ENCODE measurements around the gene SHFL. TPM values are rescaled to one million over a fixed set of nuclear protein-coding genes. Genes with fewer than 3 reads are reported as not detected.

Gene SHFL
- 44.6 TPM for total RNA-seq

DNA sequence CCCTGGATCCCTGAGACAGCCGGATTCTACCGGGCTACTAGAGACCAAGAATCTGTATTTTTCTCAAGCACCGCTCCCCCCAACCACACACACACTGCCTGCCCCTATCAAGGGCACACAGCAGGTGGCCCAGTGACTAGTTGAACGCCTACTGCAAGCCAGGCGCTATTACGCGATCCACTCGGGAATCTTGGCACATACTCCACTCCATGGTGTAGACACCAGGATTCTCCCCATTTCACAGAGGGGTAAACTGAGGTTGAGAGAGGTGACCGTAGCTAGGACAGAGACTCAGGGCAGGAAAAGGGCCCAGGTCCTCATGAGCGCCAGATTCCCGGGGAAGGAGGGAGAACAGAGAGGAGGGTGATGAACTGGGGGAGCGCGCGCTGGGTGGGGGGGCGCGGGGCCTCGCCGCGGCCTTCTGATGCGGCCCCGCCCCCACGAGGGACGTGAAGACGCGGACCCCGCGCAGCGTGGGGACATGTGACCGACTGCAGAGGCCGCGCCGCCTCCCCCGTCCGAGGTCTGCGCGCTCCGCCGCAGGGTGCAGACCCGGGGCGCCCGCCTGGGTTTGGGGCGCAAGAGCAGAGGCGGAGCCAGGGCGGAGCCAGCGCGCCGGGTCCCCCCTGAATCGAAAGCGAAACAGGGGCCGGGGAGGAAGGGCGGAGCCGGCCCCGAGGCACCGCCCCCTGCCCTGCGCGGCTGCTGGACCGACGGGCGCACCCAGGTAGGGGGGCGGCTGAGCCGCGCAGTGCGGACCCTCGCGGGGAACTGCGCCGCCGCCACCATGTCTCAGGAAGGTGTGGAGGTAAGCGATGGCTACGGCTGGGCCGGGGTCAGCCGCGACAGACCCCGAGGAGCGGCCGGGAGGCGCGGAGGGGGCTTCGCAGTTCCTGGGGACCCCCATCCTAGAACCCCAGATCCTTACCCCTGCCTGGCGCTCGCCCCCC lies at the start of gene SHFL:
TSS of gene SHFL (plus strand) at position 677 of the 950 bp plus-strand sequence. CDS start at position 788, 111 bp downstream.
- peak; percentile 80 for DNase-seq (ENCODE audit: low spot score)

DNA sequence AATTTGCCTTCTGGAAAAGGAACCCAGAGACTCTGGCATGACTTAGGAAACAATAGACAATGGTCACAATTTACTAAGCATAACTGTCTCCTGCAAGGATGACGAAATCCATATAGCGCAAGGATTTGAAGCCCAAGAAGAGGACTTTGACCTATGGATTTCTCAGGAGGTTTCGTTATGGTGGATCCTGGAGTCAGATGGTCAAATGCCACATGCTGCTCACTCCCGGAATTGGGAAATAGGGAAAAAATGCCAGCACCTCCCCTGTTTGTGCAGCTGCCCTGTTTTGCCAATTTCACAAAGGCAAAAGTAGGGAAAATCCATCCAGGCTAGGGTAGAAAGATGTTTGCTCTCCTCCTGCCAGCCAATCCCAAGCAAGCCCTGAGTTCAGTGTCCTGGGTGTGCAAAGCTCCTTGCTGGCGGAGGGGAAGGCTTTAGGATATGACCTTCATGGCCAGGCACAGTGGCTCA lies 49.5 kb upstream of the SHFL start:
- no peak for DNase-seq (ENCODE audit: low spot score)

DNA sequence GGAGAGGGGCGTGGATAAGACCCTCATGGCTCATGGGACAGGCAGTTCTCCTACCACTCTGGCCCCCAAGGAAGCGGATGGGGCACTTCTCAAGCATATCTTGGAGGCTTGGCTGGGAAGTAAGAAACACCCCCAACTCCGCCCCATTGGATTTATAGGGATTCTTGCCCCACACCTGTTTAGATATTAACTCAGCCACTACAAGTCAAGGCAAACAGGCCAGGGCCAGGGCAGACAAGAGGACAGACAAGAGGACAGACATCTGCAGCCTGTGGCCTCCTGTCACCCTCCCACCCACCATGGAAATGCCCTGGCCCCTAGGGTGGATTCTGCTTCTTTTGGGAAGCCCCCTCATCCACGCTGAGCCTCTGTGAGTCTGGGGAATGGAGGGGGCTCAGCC lies 48.8 kb upstream of the SHFL start:
- no peak for DNase-seq (ENCODE audit: low spot score)

DNA sequence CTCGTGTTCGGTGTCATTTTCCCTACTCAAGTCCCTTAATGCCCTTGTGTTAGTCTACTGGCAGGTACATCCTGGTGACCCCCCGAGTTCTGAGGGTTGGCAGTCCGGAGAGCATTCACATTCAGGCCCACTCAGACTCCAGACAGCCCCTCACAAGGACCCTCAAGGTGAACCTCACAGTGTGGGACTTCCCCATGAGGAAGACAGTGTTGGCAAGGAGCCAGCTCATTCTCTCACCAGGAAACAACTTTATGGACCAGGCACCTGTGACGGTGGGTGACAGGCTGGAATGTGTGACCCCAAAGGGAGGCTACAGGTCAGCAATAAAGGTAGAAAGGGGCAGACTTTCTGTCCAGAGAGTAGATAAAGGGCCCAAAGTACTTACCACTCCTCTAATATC lies 48.3 kb upstream of the SHFL start:
- no peak for DNase-seq (ENCODE audit: low spot score)

DNA sequence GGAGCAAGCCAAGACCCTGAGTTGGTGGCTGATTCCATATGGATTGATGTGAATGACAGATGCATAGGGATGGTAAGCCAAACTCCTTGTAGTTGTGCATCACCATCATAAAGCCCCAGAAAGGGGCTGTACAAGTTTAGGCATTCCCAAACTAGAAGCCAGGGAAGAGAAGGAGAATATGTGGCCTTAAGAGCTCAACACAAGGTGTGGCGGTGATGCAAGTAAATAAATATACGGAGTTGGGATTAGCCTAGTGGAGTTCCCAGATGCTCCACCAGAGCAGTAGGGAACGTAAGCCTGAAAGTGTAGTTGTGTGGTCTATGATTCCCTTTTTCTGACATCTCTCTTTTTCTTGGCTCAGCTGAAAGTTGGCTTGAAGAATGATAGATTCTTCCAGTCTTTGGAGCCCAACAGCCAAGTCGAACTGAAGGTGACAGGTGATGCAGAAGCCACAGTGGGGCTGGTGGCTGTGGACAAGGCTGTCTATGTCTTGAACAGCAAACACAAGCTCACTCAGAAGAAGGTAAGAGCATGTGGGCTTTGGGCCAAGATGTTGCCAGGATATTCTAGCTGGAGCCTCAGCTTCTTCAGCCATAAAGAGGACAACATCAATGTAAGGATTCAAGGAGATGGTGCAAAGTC lies 42.7 kb upstream of the SHFL start:
- no peak for DNase-seq (ENCODE audit: low spot score)

DNA sequence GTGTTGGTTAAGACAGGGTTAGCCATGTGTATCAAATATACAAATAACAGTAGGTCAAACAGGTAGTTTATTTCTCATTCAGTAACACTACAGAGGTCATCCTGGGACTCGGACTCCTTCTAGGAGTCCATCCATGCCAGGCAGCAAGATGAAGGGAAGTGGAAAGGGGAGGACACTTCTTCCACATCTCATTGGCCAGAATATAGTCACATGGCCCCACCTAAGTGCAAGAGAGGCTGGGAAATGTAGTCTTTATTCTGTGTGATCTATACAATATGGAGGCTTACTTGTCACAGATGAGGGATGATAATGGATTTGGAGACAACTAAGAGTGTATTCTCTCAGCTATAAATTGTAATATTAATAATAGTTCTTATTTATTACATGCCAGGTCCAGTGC lies 41.7 kb upstream of the SHFL start:
- DNase-seq (ENCODE audit: low spot score): no peak

DNA sequence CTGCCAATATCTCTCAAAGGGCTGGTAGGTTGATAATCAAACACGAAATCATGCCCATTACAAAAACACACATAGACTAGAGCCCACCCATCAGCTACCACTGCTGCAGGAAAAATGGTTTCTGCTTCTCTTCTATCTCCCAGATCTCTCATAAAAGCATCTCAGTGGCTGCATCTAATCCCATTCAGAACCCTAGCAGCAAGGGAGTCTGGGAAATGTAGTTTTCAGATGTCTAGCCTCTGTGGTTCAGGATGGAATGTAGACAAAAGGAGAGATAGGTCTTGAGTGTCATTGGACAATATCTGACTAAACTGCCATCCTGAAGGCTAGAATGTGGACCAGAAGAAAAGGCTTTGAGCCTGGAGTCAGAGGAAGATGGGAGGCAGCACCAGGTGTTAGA lies 40.7 kb upstream of the SHFL start:
- DNase-seq (ENCODE audit: low spot score): no peak

DNA sequence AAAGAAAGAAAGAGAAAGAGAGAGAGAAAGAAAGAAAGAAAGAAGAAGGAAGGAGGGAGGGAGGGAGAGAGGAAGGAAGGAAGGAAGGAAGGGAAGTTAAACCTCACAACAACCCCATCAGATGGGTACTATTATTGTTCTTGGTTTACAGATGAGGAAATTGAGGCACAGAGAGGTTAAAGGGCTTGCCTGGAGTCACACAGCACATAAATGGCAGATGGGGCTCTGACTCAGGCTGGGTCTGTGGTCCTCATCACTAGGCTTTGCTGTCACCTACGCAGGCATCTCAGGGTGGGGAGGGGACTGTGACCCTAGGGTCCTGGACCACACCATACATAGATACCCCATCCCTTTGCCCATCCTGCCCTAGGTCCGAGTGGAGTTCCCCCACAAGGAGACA lies 36.5 kb upstream of the SHFL start:
- DNase-seq (ENCODE audit: low spot score): no peak

DNA sequence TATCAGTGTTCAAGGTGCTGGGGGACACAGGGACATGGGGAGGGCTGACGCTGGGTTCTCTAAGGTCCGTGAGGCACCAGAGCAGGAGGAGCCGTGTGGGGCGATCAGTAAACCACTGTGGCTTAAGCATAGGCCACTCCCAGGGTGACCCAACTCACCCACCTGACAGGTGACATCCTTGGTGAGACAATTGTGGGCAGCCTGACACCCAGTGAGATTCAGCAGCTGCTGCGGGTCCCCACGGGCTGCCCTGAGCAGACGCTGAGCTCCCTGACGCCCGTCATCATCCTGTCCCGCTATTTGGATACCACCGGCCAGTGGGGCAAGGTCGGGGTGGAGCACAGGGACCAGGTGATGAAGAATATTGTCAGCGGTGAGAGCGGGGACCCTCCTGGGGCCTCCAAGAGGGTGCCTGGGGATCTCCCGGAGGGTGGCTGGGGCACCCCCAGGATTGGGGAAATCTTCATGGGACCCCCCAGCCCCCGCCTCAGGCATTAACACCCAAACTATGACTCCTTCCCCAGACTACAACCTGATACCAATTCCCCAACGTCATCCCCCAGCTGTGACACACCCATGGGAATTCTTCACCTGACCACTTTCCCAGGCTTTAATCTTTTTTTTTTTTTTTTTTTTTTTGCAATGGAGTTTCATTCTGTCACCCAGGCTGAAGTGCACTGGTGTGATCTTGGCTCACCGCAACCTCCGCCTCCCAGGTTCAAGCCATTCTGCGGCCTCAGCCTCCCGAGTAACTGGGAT lies 33.3 kb upstream of the SHFL start:
- DNase-seq (ENCODE audit: low spot score): no peak

DNA sequence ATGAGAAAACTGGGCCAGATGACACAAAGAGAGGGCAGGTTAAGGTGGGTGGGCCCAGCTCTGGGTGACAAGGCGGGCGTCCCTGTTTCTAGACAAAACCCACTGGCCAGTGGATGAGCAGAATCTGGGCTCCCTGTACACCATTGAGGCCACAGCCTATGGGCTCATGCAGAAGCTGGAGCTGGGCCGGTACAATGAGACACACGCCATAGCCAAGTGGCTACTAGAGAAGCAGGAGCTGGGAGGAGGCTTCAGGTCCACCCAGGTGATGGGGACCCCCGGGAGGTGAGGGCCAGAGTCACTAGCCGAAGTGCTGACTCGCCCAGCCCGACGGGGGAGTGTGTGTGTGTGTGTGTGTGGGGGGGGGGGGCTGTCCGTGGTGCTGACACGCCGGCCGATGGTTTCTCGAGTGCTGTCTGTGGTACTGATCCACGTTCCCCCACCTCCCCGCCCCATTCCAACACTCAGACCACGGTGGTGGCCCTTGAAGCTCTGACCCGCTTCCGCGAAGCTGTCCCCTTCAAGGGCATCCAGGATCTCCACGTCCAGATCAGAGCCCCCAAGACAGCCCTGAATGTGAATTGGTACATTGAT lies 24.3 kb upstream of the SHFL start:
- DNase-seq (ENCODE audit: low spot score): no peak

DNA sequence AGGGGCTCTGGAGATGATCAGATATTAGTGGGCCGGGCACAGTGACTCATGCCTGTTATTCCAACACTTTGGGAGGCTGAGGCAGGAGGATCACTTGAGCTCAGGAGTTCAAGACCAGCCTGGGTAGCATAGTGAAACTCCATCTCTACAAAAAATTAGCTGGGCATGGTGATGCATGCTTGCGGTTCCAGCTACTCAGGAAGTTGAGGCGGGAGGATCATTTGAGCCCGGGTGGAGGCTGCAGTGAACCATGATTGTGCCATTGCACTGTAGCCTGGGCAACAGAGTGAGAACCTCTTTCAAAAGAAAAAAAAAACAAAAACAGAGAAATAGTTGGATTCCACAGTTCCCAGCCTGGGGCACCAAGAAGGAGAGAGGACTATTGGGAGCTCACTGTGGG lies 17.9 kb upstream of the SHFL start:
- DNase-seq (ENCODE audit: low spot score): no peak

DNA sequence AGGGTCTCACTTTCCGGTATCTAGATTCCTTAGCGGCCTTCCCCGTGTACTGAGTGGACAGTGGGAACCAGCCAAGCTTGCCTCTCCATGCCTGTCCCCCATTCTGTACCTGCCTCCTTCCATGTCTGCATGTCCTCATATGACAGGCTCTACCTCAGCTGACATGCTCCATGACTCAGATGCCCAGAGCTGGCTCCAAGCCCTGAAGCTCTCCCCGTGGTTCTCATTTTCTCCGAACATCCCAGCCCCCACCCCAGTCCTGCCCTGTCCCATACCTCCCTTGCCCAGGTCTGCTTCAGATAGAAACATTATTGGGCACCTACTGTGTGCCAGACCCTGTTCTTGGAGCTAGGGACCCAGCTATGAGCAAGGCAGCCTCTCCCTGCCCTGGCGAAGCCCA lies 17.1 kb upstream of the SHFL start:
- DNase-seq (ENCODE audit: low spot score): no peak

DNA sequence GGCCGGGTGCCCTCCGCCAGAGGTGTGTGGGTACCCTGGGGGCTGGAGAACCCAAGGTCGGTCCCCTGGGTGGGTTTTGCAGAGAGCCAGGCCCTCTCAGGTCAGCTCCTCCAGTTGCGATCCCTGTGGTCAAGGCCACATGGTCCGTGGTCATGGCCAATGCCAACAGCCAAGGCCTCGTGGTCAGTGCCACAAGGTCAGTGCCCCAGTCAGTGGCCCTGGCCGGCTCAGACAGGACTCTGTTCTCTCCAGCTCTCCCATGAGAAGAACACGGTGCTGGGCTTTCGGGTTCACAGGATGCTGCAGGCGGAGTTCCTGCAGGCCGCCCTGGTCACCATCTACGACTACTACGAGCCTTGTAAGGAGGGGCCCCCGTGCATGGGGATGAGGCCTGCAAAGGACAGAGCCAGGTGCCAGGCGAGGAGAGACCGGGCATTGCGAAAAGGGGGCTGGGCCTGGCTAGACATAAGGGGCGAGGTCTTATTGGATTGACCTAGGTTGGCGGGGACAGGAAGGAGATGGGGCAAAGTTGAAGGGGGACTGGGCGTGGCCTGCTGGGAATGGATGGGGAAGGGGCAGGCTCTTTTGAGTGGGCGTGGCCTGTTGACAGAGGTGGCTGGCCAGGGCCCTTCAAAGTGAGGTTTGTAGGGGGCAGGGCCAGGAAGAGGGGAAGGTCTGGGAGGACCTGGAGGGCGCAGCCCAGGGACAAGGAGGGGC lies 15.2 kb upstream of the SHFL start:
- DNase-seq (ENCODE audit: low spot score): no peak

DNA sequence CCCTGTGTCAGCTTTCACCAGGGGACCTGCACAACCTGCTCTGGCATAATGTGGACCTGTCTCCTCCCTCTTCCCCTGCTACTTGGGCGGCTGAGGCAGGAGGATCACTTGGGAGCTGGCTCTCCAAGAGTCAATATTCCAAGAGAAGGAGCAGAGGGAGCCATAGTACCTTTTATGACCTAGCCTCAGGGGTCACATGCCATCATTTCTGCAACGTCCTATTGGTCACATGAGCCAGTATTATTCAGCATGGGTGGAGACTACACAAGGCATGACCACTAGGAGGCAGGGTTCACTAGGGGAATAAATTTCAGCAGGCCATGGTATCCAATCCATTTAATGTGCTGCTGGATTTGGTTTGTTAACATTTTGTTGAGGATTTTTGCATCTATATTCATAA lies 12.0 kb upstream of the SHFL start:
- DNase-seq (ENCODE audit: low spot score): no peak

DNA sequence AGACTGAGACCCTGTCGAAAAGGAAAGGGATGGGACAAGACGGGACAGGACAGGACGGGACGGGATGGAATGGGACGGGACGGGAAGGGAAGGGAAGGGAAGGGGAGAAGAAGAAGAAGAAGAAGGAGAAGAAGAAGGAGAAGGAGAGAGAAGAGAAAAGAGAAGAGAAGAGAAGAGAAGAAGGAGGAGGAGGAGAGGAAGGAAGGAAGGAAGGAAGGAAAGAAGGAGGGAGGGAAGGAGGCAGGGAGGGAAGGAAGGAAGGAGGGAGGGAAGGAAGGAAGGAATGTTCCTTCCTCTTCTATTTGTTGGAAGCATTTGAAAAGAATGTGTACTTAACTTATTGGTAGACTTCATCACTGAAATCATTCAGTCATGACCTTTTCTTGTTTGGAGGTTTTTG lies 9.6 kb upstream of the SHFL start:
- DNase-seq (ENCODE audit: low spot score): no peak

DNA sequence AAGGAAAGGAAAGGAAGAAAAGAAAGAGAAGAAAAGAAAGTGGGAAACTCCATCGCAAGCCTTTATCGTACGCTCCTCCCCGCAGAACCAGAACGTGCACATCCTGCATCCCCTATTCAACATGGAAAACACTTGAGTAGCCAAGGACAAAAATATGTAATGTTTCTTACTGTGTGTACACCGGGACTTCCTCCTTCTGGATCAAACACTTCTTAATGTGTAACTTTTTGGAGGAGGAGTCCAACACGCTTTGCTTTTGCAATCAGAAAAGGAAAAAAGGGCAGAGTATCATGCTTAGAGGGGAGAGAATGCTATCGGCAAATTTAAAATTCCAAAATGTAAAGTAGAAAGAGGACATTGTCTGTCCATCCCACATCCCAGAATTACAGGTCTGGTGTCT lies 7.8 kb upstream of the SHFL start:
- no peak for DNase-seq (ENCODE audit: low spot score)

DNA sequence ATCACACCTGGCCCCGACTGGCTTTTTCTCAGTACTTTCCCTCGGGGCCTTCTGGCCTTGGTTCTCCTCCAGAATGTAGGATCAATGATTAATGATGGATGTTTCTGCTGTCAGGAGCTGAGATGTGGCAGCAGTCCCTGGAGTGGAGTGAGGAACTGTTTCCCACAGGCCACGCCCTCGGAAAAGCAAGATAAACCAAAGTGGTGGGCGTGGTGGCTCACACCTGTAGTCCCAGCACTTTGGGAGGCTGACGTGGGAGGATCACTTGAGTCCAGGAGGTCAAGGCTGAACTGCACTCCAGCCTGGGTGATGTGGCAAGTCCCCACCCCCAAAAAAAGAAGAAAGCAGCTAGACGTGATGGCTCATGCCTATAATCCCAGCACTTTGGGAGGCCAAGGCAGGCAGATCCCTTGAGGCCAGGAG lies 7.1 kb upstream of the SHFL start:
- DNase-seq (ENCODE audit: low spot score): no peak

DNA sequence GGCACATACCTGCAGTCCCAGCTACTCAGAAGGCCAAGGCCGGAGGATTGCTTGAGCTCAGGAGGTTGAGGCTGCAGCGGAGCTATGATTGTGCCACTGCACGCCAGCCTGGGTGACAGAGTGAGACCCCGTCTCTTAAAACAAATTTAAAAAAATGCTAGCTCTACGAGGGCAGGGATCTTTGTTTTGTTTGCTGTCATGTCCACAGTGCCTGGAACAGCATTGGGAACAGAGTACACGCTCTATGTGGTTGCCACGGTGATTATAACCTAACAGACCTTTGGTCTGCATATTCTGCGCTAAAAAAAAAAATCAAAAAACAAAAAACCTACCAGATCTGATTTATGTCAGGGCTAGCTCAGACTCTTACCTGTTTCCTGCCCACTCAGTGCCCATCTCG lies 2.2 kb upstream of the SHFL start:
- DNase-seq (ENCODE audit: low spot score): no peak

DNA sequence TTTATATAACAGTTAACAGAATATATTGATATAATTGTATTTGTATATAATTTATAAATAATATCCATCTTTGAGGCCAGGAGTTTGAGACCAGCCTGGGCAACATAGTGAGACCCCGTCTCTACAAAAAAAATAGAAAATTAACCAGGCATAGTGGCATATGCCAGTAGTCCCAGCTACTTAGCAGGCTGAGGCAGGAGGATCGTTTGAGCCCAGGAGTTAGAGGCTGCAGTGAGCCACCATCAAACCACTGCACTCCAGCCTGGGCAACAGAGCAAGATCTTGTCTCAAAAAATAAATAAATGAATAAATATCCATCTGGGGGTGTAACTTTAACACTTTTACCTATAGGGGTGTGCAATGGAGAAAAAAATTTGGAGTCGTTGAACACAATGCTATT lies 1.3 kb upstream of the SHFL start:
- no peak for DNase-seq (ENCODE audit: low spot score)

DNA sequence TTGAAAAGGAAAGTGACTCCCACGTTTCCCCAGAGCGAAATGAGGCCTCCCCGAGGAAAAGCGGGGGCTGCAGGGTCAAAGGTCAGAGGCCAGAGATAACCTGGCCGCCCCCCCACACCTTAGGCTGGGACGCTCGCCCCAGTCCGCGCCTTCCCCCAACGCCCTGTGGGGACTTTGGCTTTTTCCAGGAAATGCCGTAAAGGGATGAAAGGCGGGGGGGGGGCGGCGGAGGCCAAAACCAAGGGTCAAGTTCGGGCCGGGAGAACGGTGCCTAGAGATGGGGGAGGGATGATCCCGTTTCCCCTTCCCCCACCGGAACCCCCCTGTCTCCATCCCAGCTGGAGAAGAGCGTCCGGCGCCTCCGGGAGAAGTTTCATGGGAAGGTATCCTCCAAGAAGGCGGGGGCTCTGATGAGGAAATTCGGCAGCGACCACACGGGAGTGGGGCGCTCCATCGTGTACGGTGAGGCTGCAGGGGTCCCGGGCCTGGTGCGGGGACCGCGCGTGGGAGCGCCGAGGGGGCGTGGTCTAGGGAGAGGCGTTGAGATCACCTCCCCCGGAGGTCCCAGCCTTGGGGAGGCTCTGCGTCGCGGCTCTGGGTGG lies 575 bp downstream of the SHFL start:
- no peak for DNase-seq (ENCODE audit: low spot score)
